Hepatocyte (in vitro differentiated cells): ENCODE results near the gene EPHA8.

ENCODE experiments used
- CTCF ChIP-seq: fragments of 200-600 bp; sonication (generic); IDR thresholded peaks from 2 replicates; pipeline ENCODE4 v1.5.1; 2016; ENCODE audit warnings: antibody characterized with exemption, mild to moderate bottlenecking; ENCODE audit not compliant: poor library complexity
- EZH2 ChIP-seq: fragments of 200-600 bp; sonication (generic); IDR thresholded peaks from 2 replicates; pipeline ENCODE4 v1.6.1; 2016; ENCODE audit warnings: antibody characterized with exemption, mild to moderate bottlenecking, borderline replicate concordance

- no peak for TF ChIP-seq EZH2
- no peak for TF ChIP-seq CTCF
These were observed 29.9 kb upstream of the EPHA8 start for GRCh38 chr1:22533244-22533895.
